ENCODE data around the gene PLCG1.

GRCh38 chr20:41147767-41148191 lies 10.4 kb downstream of the PLCG1 start:
- TF ChIP-seq TAF1 (IDR thresholded peaks at IDR 0.05; ENCODE audit: low read depth, low read length) (no peak), POU2F2 (IDR thresholded peaks at IDR 0.05; ENCODE audit: low read depth, low read length) (no peak), POLR2A (IDR thresholded peaks at IDR 0.05; ENCODE audit: low read depth, low read length) (no peak), POLR2AphosphoS5 (IDR thresholded peaks at IDR 0.05; ENCODE audit: low read depth, low read length) (no peak)

All from GM12891 (cell line).